GM20000 (cell line): Measurements from ENCODE around the gene CELSR2.

Experiments used
- DNase-seq: peaks from one replicate; pipeline ENCODE4 v3.0.0; 2012; ENCODE audit warnings: low spot score
- CTCF ChIP-seq: IDR thresholded peaks from 2 replicates; pipeline ENCODE4 v1.5.1; 2012; ENCODE audit warnings: mild to moderate bottlenecking, control low read depth; ENCODE audit errors: extremely low read depth, missing control alignments

The CELSR2 gene

GRCh38 chr1:109273570-109274288, 24.4 kb downstream of the CELSR2 start:
- DNase-seq, result no peak
- TF ChIP-seq CTCF, result no peak

GRCh38 chr1:109274533-109275476, 25.5 kb downstream of the CELSR2 start:
- DNase-seq, result no peak

GRCh38 chr1:109275706-109276345, 26.5 kb downstream of the CELSR2 start:
- no peak for TF ChIP-seq CTCF
- DNase-seq, result no peak

More at GRCh38 chr1:109274533-109275476, 25.5 kb downstream of the CELSR2 start:
- TF ChIP-seq CTCF, result no peak

GRCh38 chr1:109277434-109278204, 28.3 kb downstream of the CELSR2 start:
- TF ChIP-seq CTCF, result peak; percentile 85
- DNase-seq, result peak; percentile 90

GRCh38 chr1:109279615-109280278, 30.4 kb downstream of the CELSR2 start:
- no peak for DNase-seq
- TF ChIP-seq CTCF, result no peak

GRCh38 chr1:109280862-109281261, 31.5 kb downstream of the CELSR2 start:
- no peak for TF ChIP-seq CTCF
- DNase-seq, result no peak
